ENCODE data around the gene PRKCQ.
A peak's percentile ranks its signal among the peaks of the same experiment; 100 is the strongest.

The PRKCQ gene

DNA sequence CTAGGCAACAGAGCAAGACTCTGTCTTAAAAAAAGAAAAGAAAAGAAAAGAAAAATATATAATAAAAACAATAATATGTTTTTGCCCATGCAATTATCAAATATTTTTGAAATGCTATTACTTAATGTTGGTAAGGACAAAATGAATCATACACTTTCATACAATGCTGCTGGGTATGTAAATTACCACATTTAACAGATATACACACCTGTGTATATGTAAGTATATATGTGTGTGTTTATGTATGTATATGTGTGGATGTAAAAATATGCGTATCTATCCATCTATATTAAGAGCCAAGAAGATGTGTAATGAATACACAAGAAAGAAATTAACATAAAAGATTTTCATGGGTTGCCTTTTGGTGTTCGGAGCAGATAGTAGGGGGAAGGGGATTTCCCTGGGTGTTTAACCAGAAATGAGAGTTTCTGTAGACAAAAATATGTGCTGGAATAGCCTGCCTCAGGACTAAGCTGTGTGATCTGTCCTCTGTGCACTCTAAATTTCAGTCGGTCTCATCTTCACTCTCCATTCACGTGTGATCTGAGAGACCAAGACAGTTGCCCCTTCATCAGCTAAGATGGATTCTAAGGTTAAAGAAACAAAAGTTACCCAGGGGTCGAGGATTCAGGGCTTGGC, 61.2 kb downstream of the PRKCQ start:
- FAIRE-seq (no peak), DNase-seq (ENCODE audit: insufficient read length, low spot score) (no peak)
- TF ChIP-seq POLR2AphosphoS5 (IDR thresholded peaks at IDR 0.05; ENCODE audit: low read depth, low read length): no peak
- TF ChIP-seq SPI1 (IDR thresholded peaks at IDR 0.05; ENCODE audit: low read depth, low read length): no peak
- no peak for TF ChIP-seq POU2F2 (IDR thresholded peaks at IDR 0.05; ENCODE audit: low read depth, low read length)
- no peak for TF ChIP-seq POLR2A (IDR thresholded peaks at IDR 0.05; ENCODE audit: low read depth, low read length)
- TF ChIP-seq TAF1 (IDR thresholded peaks at IDR 0.05; ENCODE audit: low read depth, low read length): no peak
- TF ChIP-seq PAX5 (IDR thresholded peaks at IDR 0.05; ENCODE audit: insufficient read depth, low read length, severe bottlenecking): no peak

GRCh38 chr10:6516929-6517284, 63.2 kb downstream of the PRKCQ start:
- no peak for TF ChIP-seq PAX5 (IDR thresholded peaks at IDR 0.05; ENCODE audit: insufficient read depth, low read length, severe bottlenecking)
- TF ChIP-seq POLR2A (IDR thresholded peaks at IDR 0.05; ENCODE audit: low read depth, low read length): no peak
- TF ChIP-seq TAF1 (IDR thresholded peaks at IDR 0.05; ENCODE audit: low read depth, low read length): no peak
- no peak for TF ChIP-seq POU2F2 (IDR thresholded peaks at IDR 0.05; ENCODE audit: low read depth, low read length)
- no peak for TF ChIP-seq SPI1 (IDR thresholded peaks at IDR 0.05; ENCODE audit: low read depth, low read length)
- no peak for TF ChIP-seq POLR2AphosphoS5 (IDR thresholded peaks at IDR 0.05; ENCODE audit: low read depth, low read length)
- no peak for DNase-seq (ENCODE audit: insufficient read length, low spot score)
- FAIRE-seq: no peak

DNA sequence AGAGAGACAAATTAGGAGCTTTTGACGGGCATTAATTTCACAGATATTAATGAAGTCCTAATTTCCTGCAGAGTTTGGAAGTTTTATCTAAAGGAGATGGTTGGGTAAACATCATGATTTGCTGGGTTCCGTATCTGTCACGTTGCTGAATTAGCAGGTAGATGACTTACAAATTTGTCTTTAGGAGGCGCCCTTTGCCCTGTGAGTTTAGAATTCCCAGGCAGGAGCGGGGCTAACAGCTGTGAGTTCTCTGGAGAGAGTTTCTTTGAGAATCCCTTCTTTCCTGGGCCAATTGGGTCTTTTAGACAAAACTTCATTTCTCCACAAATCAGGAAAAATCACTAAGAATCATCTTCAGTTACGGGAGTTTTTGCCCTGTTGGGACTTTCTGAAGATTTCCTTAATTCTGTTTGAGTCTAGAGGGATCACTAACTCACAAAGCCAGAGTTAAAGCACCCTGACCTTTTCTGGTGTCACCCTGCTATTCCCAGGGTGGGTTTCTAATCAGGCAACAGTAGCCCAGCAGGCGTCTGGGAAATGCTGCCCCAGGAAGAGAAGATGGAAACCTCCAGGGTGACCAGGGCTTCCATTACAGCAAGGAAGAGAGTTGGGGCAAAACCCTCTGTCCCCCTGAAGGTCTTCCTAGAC, 63.7 kb downstream of the PRKCQ start:
- DNase-seq (ENCODE audit: insufficient read length, low spot score) (no peak), FAIRE-seq (no peak)
- TF ChIP-seq TAF1 (IDR thresholded peaks at IDR 0.05; ENCODE audit: low read depth, low read length): no peak
- TF ChIP-seq POLR2AphosphoS5 (IDR thresholded peaks at IDR 0.05; ENCODE audit: low read depth, low read length): no peak
- TF ChIP-seq SPI1 (IDR thresholded peaks at IDR 0.05; ENCODE audit: low read depth, low read length): no peak
- TF ChIP-seq PAX5 (IDR thresholded peaks at IDR 0.05; ENCODE audit: insufficient read depth, low read length, severe bottlenecking): no peak
- TF ChIP-seq POLR2A (IDR thresholded peaks at IDR 0.05; ENCODE audit: low read depth, low read length): no peak
- TF ChIP-seq POU2F2 (IDR thresholded peaks at IDR 0.05; ENCODE audit: low read depth, low read length): no peak

DNA sequence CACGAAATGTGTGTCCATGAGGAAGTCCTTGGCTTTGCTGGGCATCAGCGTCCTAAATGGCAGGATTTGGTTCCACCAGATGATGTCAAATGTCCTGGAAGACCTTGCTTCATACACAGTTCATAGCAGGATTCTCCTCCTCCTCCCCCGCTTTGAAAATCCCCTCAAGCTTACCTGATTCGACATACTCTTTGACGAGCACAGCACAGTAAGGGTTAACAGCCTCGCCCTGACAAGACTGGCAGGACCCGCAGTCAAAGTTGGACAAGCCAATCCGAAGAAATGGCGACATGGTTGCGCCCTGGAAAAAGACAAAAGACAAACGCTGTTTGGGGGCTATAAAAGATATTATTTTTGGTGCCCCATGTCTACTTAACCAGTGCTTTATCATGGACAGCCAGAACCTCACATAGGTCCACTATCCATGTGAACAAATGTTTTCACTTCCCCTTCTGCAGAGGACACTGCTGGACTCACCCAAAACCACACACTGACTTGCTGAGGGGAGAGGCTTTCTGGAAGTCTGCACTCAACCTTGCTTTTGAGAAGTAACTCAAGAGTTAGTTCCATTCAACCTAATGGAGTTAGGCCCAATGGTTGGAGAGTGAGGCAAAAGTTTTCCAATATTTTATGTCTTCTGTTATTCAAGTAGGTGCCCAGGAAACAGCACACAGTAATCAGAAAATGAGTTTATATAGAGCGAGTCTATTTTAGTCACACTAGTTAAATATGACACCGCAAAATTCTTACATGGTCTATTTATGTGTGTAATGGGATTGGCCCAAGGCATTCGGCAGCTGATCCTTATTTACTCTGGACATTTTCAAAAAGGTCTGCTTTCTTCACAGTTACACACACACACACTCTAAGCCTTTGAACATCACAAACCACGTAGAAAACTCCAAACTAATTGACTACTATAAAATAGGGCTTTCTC, 65.0 kb downstream of the PRKCQ start:
- no peak for FAIRE-seq

DNA sequence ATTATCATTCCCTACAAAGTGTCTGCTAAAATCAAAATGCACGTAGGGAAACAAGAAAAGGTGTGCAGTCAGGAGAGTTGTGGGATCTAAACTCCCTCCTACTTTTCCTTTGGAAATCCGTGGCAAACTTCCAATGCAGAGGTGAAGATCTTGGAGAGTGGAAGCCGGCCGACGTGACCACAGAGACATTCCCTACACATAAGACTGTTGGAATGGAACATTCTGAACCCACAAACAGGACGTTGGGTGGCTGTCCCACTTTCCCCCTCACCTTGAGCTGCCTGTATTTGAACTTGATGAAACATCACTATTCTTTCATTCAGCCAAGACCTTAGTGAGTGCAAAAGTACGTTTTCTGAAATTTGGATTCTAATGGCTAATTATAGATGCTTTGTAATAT, 65.9 kb downstream of the PRKCQ start:
- FAIRE-seq: no peak
- TF ChIP-seq POLR2A (IDR thresholded peaks at IDR 0.05; ENCODE audit: low read depth, low read length) (no peak), PAX5 (IDR thresholded peaks at IDR 0.05; ENCODE audit: insufficient read depth, low read length, severe bottlenecking) (no peak), POU2F2 (IDR thresholded peaks at IDR 0.05; ENCODE audit: low read depth, low read length) (no peak), POLR2AphosphoS5 (IDR thresholded peaks at IDR 0.05; ENCODE audit: low read depth, low read length) (no peak), TAF1 (IDR thresholded peaks at IDR 0.05; ENCODE audit: low read depth, low read length) (no peak), SPI1 (IDR thresholded peaks at IDR 0.05; ENCODE audit: low read depth, low read length) (no peak)
- no peak for DNase-seq (ENCODE audit: insufficient read length, low spot score)

More for the DNA sequence above, 65.0 kb downstream of the PRKCQ start:
- TF ChIP-seq POLR2A (IDR thresholded peaks at IDR 0.05; ENCODE audit: low read depth, low read length): no peak
- TF ChIP-seq SPI1 (IDR thresholded peaks at IDR 0.05; ENCODE audit: low read depth, low read length): peak; percentile 16; the same call in 1 of the 2 replicates
- no peak for DNase-seq (ENCODE audit: insufficient read length, low spot score)

DNA sequence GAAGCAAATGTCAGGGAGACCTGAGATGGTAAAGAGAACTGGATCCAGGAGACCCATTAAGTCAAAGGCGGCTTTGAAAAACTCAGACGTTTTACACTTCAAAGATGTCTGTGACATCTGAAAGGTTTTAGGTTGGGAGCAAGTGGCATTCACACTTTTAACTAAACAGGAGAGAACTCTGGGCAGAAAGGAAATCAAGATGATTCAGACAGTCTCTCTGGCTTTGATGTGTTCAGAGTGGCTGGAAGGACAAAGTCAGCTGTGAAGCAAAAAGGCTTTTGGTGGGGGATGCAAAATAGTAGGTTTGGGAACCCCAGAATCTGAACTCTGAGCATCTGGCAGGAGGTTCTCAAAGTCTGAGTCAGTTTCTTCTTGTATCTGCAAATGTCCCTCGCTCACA, 66.6 kb downstream of the PRKCQ start:
- FAIRE-seq (no peak), DNase-seq (ENCODE audit: insufficient read length, low spot score) (no peak)
- TF ChIP-seq TAF1 (IDR thresholded peaks at IDR 0.05; ENCODE audit: low read depth, low read length): no peak
- no peak for TF ChIP-seq POU2F2 (IDR thresholded peaks at IDR 0.05; ENCODE audit: low read depth, low read length)
- no peak for TF ChIP-seq PAX5 (IDR thresholded peaks at IDR 0.05; ENCODE audit: insufficient read depth, low read length, severe bottlenecking)
- TF ChIP-seq POLR2A (IDR thresholded peaks at IDR 0.05; ENCODE audit: low read depth, low read length): no peak
- TF ChIP-seq POLR2AphosphoS5 (IDR thresholded peaks at IDR 0.05; ENCODE audit: low read depth, low read length): no peak
- no peak for TF ChIP-seq SPI1 (IDR thresholded peaks at IDR 0.05; ENCODE audit: low read depth, low read length)

DNA sequence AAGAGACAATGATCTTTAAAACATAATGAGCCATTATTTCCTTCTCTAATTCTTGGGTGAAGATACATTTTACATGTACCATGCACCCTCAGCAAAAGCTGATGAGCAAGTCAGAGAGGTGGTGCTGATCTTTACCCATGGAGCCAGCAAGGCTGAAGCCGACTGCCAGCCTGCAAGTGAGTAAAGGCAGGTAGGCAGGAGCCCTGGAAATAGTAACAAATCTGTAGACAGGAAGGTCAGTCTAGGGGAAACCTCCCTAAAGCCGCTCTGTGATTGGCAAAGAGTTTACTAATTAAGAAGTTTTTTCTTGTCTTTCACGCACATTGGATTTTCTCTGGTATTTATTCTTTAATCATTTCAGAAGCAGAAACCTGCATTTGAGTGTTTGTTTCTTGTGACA, 67.9 kb downstream of the PRKCQ start:
- TF ChIP-seq SPI1 (IDR thresholded peaks at IDR 0.05; ENCODE audit: low read depth, low read length) (no peak), TAF1 (IDR thresholded peaks at IDR 0.05; ENCODE audit: low read depth, low read length) (no peak), POU2F2 (IDR thresholded peaks at IDR 0.05; ENCODE audit: low read depth, low read length) (no peak), POLR2A (IDR thresholded peaks at IDR 0.05; ENCODE audit: low read depth, low read length) (no peak), PAX5 (IDR thresholded peaks at IDR 0.05; ENCODE audit: insufficient read depth, low read length, severe bottlenecking) (no peak), POLR2AphosphoS5 (IDR thresholded peaks at IDR 0.05; ENCODE audit: low read depth, low read length) (no peak)
- DNase-seq (ENCODE audit: insufficient read length, low spot score) (no peak), FAIRE-seq (no peak)

- FAIRE-seq (no peak), DNase-seq (ENCODE audit: insufficient read length, low spot score) (no peak)
- TF ChIP-seq PAX5 (IDR thresholded peaks at IDR 0.05; ENCODE audit: insufficient read depth, low read length, severe bottlenecking): no peak
- no peak for TF ChIP-seq TAF1 (IDR thresholded peaks at IDR 0.05; ENCODE audit: low read depth, low read length)
- no peak for TF ChIP-seq POLR2A (IDR thresholded peaks at IDR 0.05; ENCODE audit: low read depth, low read length)
- no peak for TF ChIP-seq SPI1 (IDR thresholded peaks at IDR 0.05; ENCODE audit: low read depth, low read length)
- TF ChIP-seq POU2F2 (IDR thresholded peaks at IDR 0.05; ENCODE audit: low read depth, low read length): no peak
- TF ChIP-seq POLR2AphosphoS5 (IDR thresholded peaks at IDR 0.05; ENCODE audit: low read depth, low read length): no peak
These were observed 68.7 kb downstream of the PRKCQ start for GRCh38 chr10:6511347-6511746.

- FAIRE-seq (peak; percentile 69), DNase-seq (ENCODE audit: insufficient read length, low spot score) (no peak)
- no peak for TF ChIP-seq POLR2AphosphoS5 (IDR thresholded peaks at IDR 0.05; ENCODE audit: low read depth, low read length)
- peak; percentile 86 for TF ChIP-seq POU2F2 (IDR thresholded peaks at IDR 0.05; ENCODE audit: low read depth, low read length)
- TF ChIP-seq PAX5 (IDR thresholded peaks at IDR 0.05; ENCODE audit: insufficient read depth, low read length, severe bottlenecking): no peak
These were observed 72.8 kb downstream of the PRKCQ start for GRCh38 chr10:6507311-6507710.
